A549 (cell line): Measurements from ENCODE around the gene DGKE. TPM values are rescaled to one million over a fixed set of nuclear protein-coding genes. Genes with fewer than 3 reads are reported as not detected.

Source experiments
- ATAC-seq, 2 experiments: fragments of 200-7000 bp in 1 of 2; fragments of >200 bp in 1 of 2; cut with Nextera tagmentation in 1 of 2; cut with Tn5 transposase in 1 of 2; 3 replicates each; pipeline versions ENCODE4 v1.8.0 to v1.9.1; 2018 to 2020; ENCODE audit warnings: mild to moderate bottlenecking in 1 of 2, moderate library complexity in 1 of 2
- CTCF ChIA-PET: fragments of 300-600 bp; sonication (Branson Sonifier 250); formaldehyde crosslinking; extraction: SDS; loops from one replicate; lab custom pipeline; 2021; ENCODE audit warnings: antibody characterized with exemption, inconsistent platforms; lab: Yijun Ruan, JAX
- POLR2A ChIA-PET: fragments of 350-600 bp; formaldehyde crosslinking; extraction: SDS; loops from one replicate; lab custom pipeline; 2021; ENCODE audit warnings: antibody characterized with exemption, inconsistent platforms; lab: Yijun Ruan, JAX
- DNase-seq, 2 experiments: peaks; one replicate each; pipeline versions ENCODE4 v3.0.0 to v3.0.0-alpha.2; 2011 to 2016; ENCODE audit warnings: low read depth in 1 of 2, low spot score in 1 of 2
- FAIRE-seq: peaks from 2 replicates; lab custom pipeline; 2011; peaks lifted over from hg19 to GRCh38; lab: Jason Lieb, UNC
- H3K27ac ChIP-seq, 2 experiments: fragments of >200 bp; sonication (Bioruptor Twin); formaldehyde crosslinking; 3 replicates each; pipeline ENCODE4 v1.5.1; 2016 to 2017
- H3K4me1 ChIP-seq: fragments of >200 bp; sonication (Bioruptor Twin); formaldehyde crosslinking; 3 replicates; pipeline ENCODE4 v1.6.1; 2016
- H3K4me2 ChIP-seq: fragments of >200 bp; sonication (Bioruptor Twin); formaldehyde crosslinking; 3 replicates; pipeline ENCODE4 v1.6.1; 2016
- H3K4me3 ChIP-seq: fragments of >200 bp; sonication (Bioruptor Twin); formaldehyde crosslinking; 3 replicates; pipeline ENCODE4 v1.5.1; 2016
- H3K9me3 ChIP-seq: fragments of >200 bp; sonication (Bioruptor Twin); formaldehyde crosslinking; 3 replicates; pipeline ENCODE4 v1.6.1; 2016
- CHD2 ChIP-seq: fragments of 150-350 bp; IDR thresholded peaks from 2 replicates; pipeline ENCODE4 v1.6.1; 2014; ENCODE audit warnings: low read length; ENCODE audit not compliant: partially characterized antibody
- CTCF ChIP-seq: fragments of >200 bp; sonication (Bioruptor Twin); formaldehyde crosslinking; IDR thresholded peaks from 3 replicates; pipeline ENCODE4 v1.5.1; 2016
- FOSL2 ChIP-seq, 2 experiments: fragments of 450-650 bp in 1 of 2; fragments of >200 bp in 1 of 2; sonication (Bioruptor Twin) in 1 of 2; formaldehyde crosslinking; IDR thresholded peaks; 2 replicates each; pipeline versions ENCODE4 v1.5.0 to v1.6.1; 2016 to 2020; ENCODE audit warnings: mild to moderate bottlenecking in 1 of 2, moderate library complexity in 1 of 2
- GATA3 ChIP-seq: IDR thresholded peaks from 2 replicates; pipeline ENCODE4 v1.6.1; 2012; ENCODE audit warnings: borderline replicate concordance
- HDAC2 ChIP-seq: fragments of 200-600 bp; sonication (generic); IDR thresholded peaks from 2 replicates; pipeline ENCODE4 v1.6.1; 2016
- HMGXB4 ChIP-seq: fragments of 250-450 bp; sonication (Bioruptor Pico); IDR thresholded peaks from 2 replicates; pipeline ENCODE4 v1.5.0; 2021; ENCODE audit warnings: mild to moderate bottlenecking, moderate library complexity, borderline replicate concordance
- HOXA7 ChIP-seq: fragments of 250-450 bp; sonication (Bioruptor Pico); IDR thresholded peaks from 2 replicates; pipeline ENCODE4 v1.5.0; 2020; ENCODE audit warnings: mild to moderate bottlenecking, moderate library complexity
- HOXB13 ChIP-seq: fragments of 250-450 bp; sonication (Bioruptor Pico); IDR thresholded peaks from 2 replicates; pipeline ENCODE4 v1.5.0; 2020; ENCODE audit warnings: low read depth, mild to moderate bottlenecking, moderate library complexity
- KDM1A ChIP-seq: fragments of 200-600 bp; sonication (generic); IDR thresholded peaks from 2 replicates; pipeline ENCODE4 v1.6.1; 2016; ENCODE audit warnings: low read depth, mild to moderate bottlenecking
- KDM5A ChIP-seq: fragments of 200-600 bp; sonication (generic); IDR thresholded peaks from 2 replicates; pipeline ENCODE4 v1.6.1; 2016; ENCODE audit warnings: antibody characterized with exemption, mild to moderate bottlenecking
- MAFK ChIP-seq: fragments of 450-650 bp; IDR thresholded peaks from 2 replicates; pipeline ENCODE4 v1.6.1; 2014; ENCODE audit not compliant: partially characterized antibody
- MAX ChIP-seq: IDR thresholded peaks from 2 replicates; pipeline ENCODE4 v1.6.1; 2012
- MYC ChIP-seq: IDR thresholded peaks from 2 replicates; pipeline ENCODE4 v1.6.1; 2012; ENCODE audit warnings: mild to moderate bottlenecking, inconsistent platforms, low read length, improper control_type of control experiment, borderline replicate concordance
- PHF8 ChIP-seq: fragments of 200-600 bp; sonication (generic); IDR thresholded peaks from 2 replicates; pipeline ENCODE4 v1.6.1; 2016; ENCODE audit warnings: low read depth, mild to moderate bottlenecking, antibody characterized with exemption, moderate library complexity, borderline replicate concordance
- POLR2A ChIP-seq: IDR thresholded peaks from 2 replicates; pipeline ENCODE4 v1.6.1; 2012; ENCODE audit warnings: mild to moderate bottlenecking, low read length
- POLR2AphosphoS2 ChIP-seq: conservative IDR thresholded peaks from 2 replicates; pipeline ENCODE4 v1.6.1; 2012; ENCODE audit warnings: low read length, improper control_type of control experiment, inconsistent platforms
- RAD21 ChIP-seq, 2 experiments: fragments of >200 bp in 1 of 2; sonication (Bioruptor Twin) in 1 of 2; formaldehyde crosslinking in 1 of 2; IDR thresholded peaks in 1 of 2; conservative IDR thresholded peaks in 1 of 2; 2 replicates in 1 of 2; 3 replicates in 1 of 2; pipeline ENCODE4 v1.6.1; 2012 to 2018; ENCODE audit warnings: inconsistent platforms in 1 of 2
- RARB ChIP-seq: fragments of 250-450 bp; sonication (Bioruptor Pico); IDR thresholded peaks from 2 replicates; pipeline ENCODE4 v1.8.0; 2021; ENCODE audit warnings: mild to moderate bottlenecking, moderate library complexity
- RCOR1 ChIP-seq: fragments of 150-350 bp; IDR thresholded peaks from 2 replicates; pipeline ENCODE4 v1.6.1; 2014; ENCODE audit warnings: antibody characterized with exemption, low read length, low read depth
- RFX5 ChIP-seq: fragments of 450-650 bp; IDR thresholded peaks from 2 replicates; pipeline ENCODE4 v1.7.1; 2014; ENCODE audit warnings: antibody characterized with exemption, mild to moderate bottlenecking, moderate library complexity
- RNF2 ChIP-seq: fragments of 200-600 bp; sonication (generic); IDR thresholded peaks from 2 replicates; pipeline ENCODE4 v1.6.1; 2016; ENCODE audit warnings: low read depth, mild to moderate bottlenecking, antibody characterized with exemption, moderate library complexity, borderline replicate concordance
- TFCP2L1 ChIP-seq: fragments of 250-450 bp; sonication (Bioruptor Pico); IDR thresholded peaks from 2 replicates; pipeline ENCODE4 v1.5.0; 2021; ENCODE audit warnings: mild to moderate bottlenecking
- TP53 ChIP-seq: fragments of 250-450 bp; sonication (Bioruptor Pico); IDR thresholded peaks from 2 replicates; pipeline ENCODE4 v1.5.0; 2021; ENCODE audit warnings: mild to moderate bottlenecking, moderate library complexity
- ZFP36 ChIP-seq: fragments of 450-650 bp; IDR thresholded peaks from 2 replicates; pipeline ENCODE4 v1.6.1; 2014; ENCODE audit warnings: borderline replicate concordance; ENCODE audit not compliant: partially characterized antibody
- WGBS: methylation state at CpG from one replicate; pipeline ENCODE4 v1.1.6; 2017; ENCODE audit errors: missing lambda C conversion rate; 5-methylcytosine and 5-hydroxymethylcytosine counted together
- polyA plus RNA-seq, 4 experiments: library from polyadenylated mRNA; depleted of rRNA in 3 of 4; stranded (reverse); fragments of >200 nt; fragmentation: RNase III in 1 of 4; extraction: RNeasy Plus Mini Kit Qiagen cat#74134 plus additional on column Dnase treatment in 1 of 4; gene quantifications; 2 replicates in 3 of 4; 3 replicates in 1 of 4; pipeline ENCODE4 v1.2.3, GENCODE V29; 2011 to 2017
- TF ChIP-seq, protein P1 (sequence below): fragments of 250-450 bp; sonication (Bioruptor Pico); IDR thresholded peaks from 2 replicates; pipeline ENCODE4 v1.5.0; 2020; ENCODE audit warnings: low read depth, mild to moderate bottlenecking, moderate library complexity

Gene DGKE
- polyA plus RNA-seq, 2 of the 4 experiments (the other 2 are of a cell fraction), result 3.4 to 4.6 TPM

DNA sequence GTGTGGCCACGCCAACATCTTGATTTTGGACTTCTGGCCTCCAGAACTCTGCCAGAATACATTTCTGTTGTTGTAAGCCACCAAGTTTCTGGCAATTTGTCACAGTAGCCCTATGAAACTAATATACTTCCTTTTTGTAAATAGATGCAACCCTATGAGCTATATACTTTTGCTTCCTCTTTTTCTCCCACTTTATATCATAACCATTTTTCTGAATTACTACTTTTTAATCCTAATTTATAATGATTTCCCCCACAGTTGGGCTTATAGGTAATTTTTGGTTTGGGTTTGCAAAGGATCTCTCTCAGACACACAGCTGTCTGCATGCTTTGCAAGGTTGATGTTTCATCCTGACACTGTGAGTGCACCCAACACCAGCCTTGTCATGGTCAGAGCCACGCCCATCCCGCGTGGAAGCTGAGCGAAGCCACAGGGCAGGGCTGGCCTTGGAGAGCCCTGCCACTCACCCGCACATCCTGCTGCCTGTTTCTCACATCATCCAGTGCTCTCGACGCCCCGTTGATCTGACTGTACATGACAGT is 74.1 kb downstream of the DGKE start:
- CTCF ChIA-PET, result interaction anchor here (0.9 to 3.2 kb wide), 5 partner anchors 23 to 88 kb away, joined by 3 to 15 read pairs (median 4); no protein-coding TSS in a partner anchor
- WGBS, result 79% methylated on average over 9 of the region's 9 CpGs
- FAIRE-seq, result no peak
- H3K4me2 ChIP-seq, result no peak overlapping the region
- peak in 1 of 2 experiments; percentile 53 for DNase-seq
- peak; percentile 33 to 39; a peak in 3 of 6 replicates for ATAC-seq
- peaks cover 9% of the 10 kb centered on the region for H3K9me3 ChIP-seq
- H3K4me3 ChIP-seq, result no peak overlapping the region
- POLR2A ChIA-PET, result no interaction called here
- TF ChIP-seq, protein P1, sequence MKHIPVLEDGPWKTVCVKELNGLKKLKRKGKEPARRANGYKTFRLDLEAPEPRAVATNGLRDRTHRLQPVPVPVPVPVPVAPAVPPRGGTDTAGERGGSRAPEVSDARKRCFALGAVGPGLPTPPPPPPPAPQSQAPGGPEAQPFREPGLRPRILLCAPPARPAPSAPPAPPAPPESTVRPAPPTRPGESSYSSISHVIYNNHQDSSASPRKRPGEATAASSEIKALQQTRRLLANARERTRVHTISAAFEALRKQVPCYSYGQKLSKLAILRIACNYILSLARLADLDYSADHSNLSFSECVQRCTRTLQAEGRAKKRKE (CRISPR knock-in tag), result no peak
- TF ChIP-seq RARB (no peak), PHF8 (no peak), ZFP36 (no peak), HDAC2 (no peak), TP53 (CRISPR knock-in tag) (no peak), HOXA7 (CRISPR knock-in tag) (no peak), POLR2AphosphoS2 (no peak), CHD2 (no peak), HOXB13 (CRISPR knock-in tag) (no peak), RCOR1 (no peak), KDM5A (no peak), FOSL2 (IDR thresholded peaks at IDR 0.05) (no peak), FOSL2 (CRISPR knock-in tag; IDR thresholded peaks at IDR 0.05) (no peak), RAD21 (conservative IDR thresholded peaks at IDR 0.05 in 1 of 2, IDR thresholded peaks at IDR 0.05 in 1 of 2) (no peak), POLR2A (no peak), CTCF (no peak)
- H3K27ac ChIP-seq, result no peak overlapping the region
- peaks cover 29% of the 10 kb centered on the region; the same call in 2 of the 3 replicates for H3K4me1 ChIP-seq

GRCh38 chr17:56909742-56910508 is 76.0 kb downstream of the DGKE start:
- Histone ChIP-seq H3K4me1 (peaks cover 30% of the 10 kb centered on the region), H3K4me2 (peak overlapping the region; percentile 15; the same call in 2 of the 3 replicates), H3K27ac (no peak overlapping the region)
- no peak for ATAC-seq
- WGBS, result 96% methylated on average over 6 of the region's 6 CpGs
- CTCF ChIA-PET, result interaction anchor here (0.5 to 3.2 kb wide), 6 partner anchors 18 to 90 kb away, joined by 3 to 15 read pairs (median 8); partner anchors contain the start of gene COIL
- TF ChIP-seq HOXA7 (CRISPR knock-in tag), result no peak
- TF ChIP-seq HMGXB4 (CRISPR knock-in tag), result no peak
- no peak for TF ChIP-seq HDAC2
- no peak for TF ChIP-seq HOXB13 (CRISPR knock-in tag)
- no peak for TF ChIP-seq TFCP2L1 (CRISPR knock-in tag)
- no peak for TF ChIP-seq KDM5A
- TF ChIP-seq MAFK, result no peak
- no peak for TF ChIP-seq RNF2
- TF ChIP-seq MYC, result no peak
- TF ChIP-seq TP53 (CRISPR knock-in tag), result no peak
- TF ChIP-seq RFX5, result no peak
- TF ChIP-seq MAX, result no peak
- TF ChIP-seq GATA3, result no peak
- TF ChIP-seq KDM1A, result no peak
- TF ChIP-seq, all 56 proteins: peak for 0
- POLR2A ChIA-PET, result no interaction called here
- H3K9me3 ChIP-seq, result no peaks in the 10 kb centered on the region
- DNase-seq, result no peak
- no peak for FAIRE-seq
- no peak overlapping the region for H3K4me3 ChIP-seq
